HL-60 (cell line): ENCODE results near the gene BRWD1.

ENCODE experiments used
- DNase-seq, 2 experiments: peaks; one replicate each; pipeline ENCODE4 v3.0.0-alpha.2; 2010 to 2020; ENCODE audit warnings: low read depth in 1 of 2, low spot score in 1 of 2
- H3K27ac ChIP-seq: fragments of 250-450 bp; sonication (Bioruptor Pico); replicated peaks from 2 replicates; pipeline ENCODE4 v1.5.1; 2020; ENCODE audit warnings: mild to moderate bottlenecking, moderate library complexity
- H3K27me3 ChIP-seq: fragments of 250-450 bp; sonication (Bioruptor Pico); 2 replicates; pipeline ENCODE4 v1.5.1; 2021; ENCODE audit warnings: mild to moderate bottlenecking, moderate library complexity; ENCODE audit not compliant: insufficient read depth, poor library complexity, severe bottlenecking
- H3K4me3 ChIP-seq: replicated peaks from 2 replicates; pipeline ENCODE4 v1.5.1; 2011; ENCODE audit warnings: mild to moderate bottlenecking, control low read depth, low read length; ENCODE audit not compliant: insufficient read depth
- GABPA ChIP-seq: IDR thresholded peaks from 2 replicates; pipeline ENCODE4 v1.6.1; 2012; ENCODE audit warnings: low read depth
- POLR2AphosphoS5 ChIP-seq: IDR thresholded peaks from 2 replicates; pipeline ENCODE4 v1.6.1; 2012; ENCODE audit warnings: low read depth
- SPI1 ChIP-seq: IDR thresholded peaks from 2 replicates; pipeline ENCODE4 v1.6.1; 2012; ENCODE audit warnings: low read depth, mild to moderate bottlenecking, borderline replicate concordance
- TF ChIP-seq, protein P1 (sequence below): IDR thresholded peaks from 2 replicates; pipeline ENCODE4 v1.6.1; 2012; ENCODE audit warnings: low read depth; ENCODE audit not compliant: insufficient replicate concordance
- TF ChIP-seq, protein P2 (sequence below): IDR thresholded peaks from one replicate; pipeline ENCODE4 v1.5.1; 2011; ENCODE audit warnings: low read length, control low read depth, inconsistent platforms; ENCODE audit not compliant: insufficient read depth

The BRWD1 gene

DNA sequence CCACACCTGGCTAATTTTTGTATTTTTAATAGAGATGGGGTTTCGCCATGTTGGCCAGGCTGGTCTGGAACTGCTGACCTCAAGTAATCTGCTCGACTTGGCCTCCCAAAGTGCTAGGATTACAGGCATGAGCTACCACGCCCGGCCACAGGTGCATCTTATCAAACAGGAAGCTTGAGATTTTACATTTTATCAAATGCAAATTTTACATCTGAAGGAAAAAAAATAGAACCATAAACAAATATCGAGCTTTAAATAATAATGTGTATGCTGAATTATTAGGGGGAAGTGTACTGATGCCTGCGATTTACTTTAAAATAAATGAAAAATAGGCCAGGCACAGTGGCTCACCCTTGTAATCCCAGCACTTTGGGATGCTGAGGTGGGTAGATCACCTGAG lies 16.6 kb upstream of the BRWD1 start:
- TF ChIP-seq SPI1 (no peak), GABPA (no peak), POLR2AphosphoS5 (no peak)
- TF ChIP-seq, protein P1, sequence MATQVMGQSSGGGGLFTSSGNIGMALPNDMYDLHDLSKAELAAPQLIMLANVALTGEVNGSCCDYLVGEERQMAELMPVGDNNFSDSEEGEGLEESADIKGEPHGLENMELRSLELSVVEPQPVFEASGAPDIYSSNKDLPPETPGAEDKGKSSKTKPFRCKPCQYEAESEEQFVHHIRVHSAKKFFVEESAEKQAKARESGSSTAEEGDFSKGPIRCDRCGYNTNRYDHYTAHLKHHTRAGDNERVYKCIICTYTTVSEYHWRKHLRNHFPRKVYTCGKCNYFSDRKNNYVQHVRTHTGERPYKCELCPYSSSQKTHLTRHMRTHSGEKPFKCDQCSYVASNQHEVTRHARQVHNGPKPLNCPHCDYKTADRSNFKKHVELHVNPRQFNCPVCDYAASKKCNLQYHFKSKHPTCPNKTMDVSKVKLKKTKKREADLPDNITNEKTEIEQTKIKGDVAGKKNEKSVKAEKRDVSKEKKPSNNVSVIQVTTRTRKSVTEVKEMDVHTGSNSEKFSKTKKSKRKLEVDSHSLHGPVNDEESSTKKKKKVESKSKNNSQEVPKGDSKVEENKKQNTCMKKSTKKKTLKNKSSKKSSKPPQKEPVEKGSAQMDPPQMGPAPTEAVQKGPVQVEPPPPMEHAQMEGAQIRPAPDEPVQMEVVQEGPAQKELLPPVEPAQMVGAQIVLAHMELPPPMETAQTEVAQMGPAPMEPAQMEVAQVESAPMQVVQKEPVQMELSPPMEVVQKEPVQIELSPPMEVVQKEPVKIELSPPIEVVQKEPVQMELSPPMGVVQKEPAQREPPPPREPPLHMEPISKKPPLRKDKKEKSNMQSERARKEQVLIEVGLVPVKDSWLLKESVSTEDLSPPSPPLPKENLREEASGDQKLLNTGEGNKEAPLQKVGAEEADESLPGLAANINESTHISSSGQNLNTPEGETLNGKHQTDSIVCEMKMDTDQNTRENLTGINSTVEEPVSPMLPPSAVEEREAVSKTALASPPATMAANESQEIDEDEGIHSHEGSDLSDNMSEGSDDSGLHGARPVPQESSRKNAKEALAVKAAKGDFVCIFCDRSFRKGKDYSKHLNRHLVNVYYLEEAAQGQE, result no peak
- TF ChIP-seq, protein P2, sequence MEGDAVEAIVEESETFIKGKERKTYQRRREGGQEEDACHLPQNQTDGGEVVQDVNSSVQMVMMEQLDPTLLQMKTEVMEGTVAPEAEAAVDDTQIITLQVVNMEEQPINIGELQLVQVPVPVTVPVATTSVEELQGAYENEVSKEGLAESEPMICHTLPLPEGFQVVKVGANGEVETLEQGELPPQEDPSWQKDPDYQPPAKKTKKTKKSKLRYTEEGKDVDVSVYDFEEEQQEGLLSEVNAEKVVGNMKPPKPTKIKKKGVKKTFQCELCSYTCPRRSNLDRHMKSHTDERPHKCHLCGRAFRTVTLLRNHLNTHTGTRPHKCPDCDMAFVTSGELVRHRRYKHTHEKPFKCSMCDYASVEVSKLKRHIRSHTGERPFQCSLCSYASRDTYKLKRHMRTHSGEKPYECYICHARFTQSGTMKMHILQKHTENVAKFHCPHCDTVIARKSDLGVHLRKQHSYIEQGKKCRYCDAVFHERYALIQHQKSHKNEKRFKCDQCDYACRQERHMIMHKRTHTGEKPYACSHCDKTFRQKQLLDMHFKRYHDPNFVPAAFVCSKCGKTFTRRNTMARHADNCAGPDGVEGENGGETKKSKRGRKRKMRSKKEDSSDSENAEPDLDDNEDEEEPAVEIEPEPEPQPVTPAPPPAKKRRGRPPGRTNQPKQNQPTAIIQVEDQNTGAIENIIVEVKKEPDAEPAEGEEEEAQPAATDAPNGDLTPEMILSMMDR, result no peak
- DNase-seq, result no peak
- Histone ChIP-seq H3K27ac (no peak overlapping the region), H3K4me3 (no peak overlapping the region), H3K27me3 (no peaks in the 10 kb centered on the region)

DNA sequence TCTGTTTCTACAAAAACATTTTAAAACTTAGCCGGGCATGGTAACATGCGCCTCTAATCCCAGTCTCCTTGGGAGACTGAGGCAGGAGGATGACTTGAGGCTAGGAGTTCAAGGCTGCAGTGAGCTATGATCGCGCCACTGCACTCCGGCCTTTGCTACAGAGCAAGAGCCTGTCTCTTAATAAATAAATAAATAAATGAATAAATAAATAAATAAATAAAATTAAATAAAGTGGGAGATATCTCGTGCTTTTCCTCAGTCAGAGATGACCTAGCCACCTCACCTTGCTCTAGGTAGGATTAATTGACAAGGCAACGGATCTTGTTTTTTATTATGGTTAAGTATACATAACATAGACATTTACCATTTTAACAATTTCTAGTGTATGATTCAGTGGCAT lies 14.3 kb upstream of the BRWD1 start:
- H3K4me3 ChIP-seq, result no peak overlapping the region
- TF ChIP-seq SPI1, result no peak
- no peak for TF ChIP-seq POLR2AphosphoS5
- TF ChIP-seq, protein P1, result no peak
- no peak for TF ChIP-seq GABPA
- TF ChIP-seq, protein P2, result no peak
- no peaks in the 10 kb centered on the region for H3K27me3 ChIP-seq
- no peak for DNase-seq
- no peak overlapping the region for H3K27ac ChIP-seq

DNA sequence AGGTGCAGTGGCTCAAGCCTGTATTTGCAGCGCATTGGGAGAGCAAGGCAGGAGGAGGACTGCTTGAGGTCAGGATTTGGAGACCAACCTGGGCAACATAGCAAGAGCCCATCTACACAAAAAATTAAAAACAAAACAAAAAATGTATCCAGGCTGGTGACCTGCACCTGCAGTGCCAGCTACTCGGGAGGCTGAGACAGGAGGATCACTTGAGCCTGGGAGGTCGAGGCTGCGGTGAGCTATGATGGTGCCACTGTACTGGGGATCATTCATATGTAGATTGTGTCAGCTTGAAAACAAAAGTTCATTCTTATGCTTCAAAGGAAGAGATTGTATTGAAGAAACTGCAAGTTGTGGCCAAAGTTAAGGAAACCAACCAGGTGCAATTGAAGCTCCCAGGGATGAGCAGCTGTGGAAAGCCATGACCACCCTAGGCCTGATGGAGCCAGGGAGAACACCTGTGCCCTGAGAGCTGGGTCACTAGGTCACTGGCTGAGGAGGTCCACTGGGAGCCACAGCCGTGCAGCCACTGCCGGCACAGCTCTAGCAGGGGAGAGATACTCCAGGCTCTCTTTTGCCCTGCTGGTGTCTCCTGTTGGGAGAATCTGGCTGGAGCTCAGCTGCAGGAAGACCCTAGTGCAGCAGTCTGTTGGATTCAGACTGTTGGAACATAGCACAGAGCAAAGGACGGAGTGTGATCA lies 13.3 kb upstream of the BRWD1 start:
- H3K27me3 ChIP-seq, result no peaks in the 10 kb centered on the region
- no peak for DNase-seq
- no peak overlapping the region for H3K4me3 ChIP-seq
- no peak overlapping the region for H3K27ac ChIP-seq
- TF ChIP-seq, protein P2, result no peak
- TF ChIP-seq, protein P1, result no peak
- no peak for TF ChIP-seq SPI1
- no peak for TF ChIP-seq GABPA
- TF ChIP-seq POLR2AphosphoS5, result no peak
